ENCODE data around the gene TNS2. TPM values are rescaled to one million over a fixed set of nuclear protein-coding genes. Genes with fewer than 3 reads are reported as not detected.
A peak's percentile ranks its signal among the peaks of the same experiment; 100 is the strongest.

TNS2 gene
- total and polyA plus RNA-seq, 10 of the 15 experiments (the other 5 are each of a cell fraction or from before 2014, with no cell fraction given): 0.03 to 0.72 (median 0.16) TPM; not detected in 4

DNA sequence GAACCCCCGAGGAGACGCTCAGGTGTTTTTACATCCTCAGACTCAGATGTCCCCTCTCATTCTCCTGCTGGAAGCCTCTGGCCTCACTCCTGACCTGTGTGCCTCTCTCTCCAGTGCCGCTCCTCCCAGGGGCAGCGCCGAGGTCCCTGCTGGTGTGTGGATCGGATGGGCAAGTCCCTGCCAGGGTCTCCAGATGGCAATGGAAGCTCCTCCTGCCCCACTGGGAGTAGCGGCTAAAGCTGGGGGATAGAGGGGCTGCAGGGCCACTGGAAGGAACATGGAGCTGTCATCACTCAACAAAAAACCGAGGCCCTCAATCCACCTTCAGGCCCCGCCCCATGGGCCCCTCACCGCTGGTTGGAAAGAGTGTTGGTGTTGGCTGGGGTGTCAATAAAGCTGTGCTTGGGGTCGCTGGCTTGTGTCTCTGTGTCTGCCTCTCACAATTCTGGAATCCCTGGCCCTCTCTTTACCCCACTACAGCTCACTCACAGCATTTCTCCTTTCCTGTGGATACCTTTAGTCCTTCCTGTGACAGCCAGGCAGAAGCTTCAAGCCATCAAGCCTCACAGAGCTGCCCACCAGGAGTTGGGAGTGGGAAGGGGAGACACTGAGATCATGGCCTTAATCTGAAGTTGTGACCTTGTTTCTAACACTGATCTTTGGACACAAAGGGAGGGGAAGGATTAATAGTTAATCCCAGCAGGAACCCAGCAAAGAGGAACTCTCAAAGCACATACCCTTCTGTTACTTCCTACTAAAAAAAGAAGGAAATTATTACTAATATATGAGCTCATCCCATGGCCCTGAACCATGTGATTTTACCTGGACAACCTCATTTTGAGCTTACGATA lies 52.3 kb downstream of the TNS2 start:
- WGBS (ENCODE audit: insufficient coverage, insufficient replicate concordance, low lambda C conversion rate, missing lambda C conversion rate): 59% methylated on average over 11 of the region's 12 CpGs
- Histone ChIP-seq H3K27ac (ENCODE audit: control insufficient read depth, insufficient read depth) (no peak overlapping the region), H3K9ac (ENCODE audit: control insufficient read depth, insufficient read depth, low read length) (no peak overlapping the region), H3K79me2 (ENCODE audit: control insufficient read depth, insufficient read depth, low read length) (no peaks in the 10 kb centered on the region), H3K4me3 (no peak overlapping the region), H3K4me1 (ENCODE audit: control insufficient read depth, insufficient read depth, low read length) (peaks cover 27% of the 10 kb centered on the region), H3K36me3 (ENCODE audit: control insufficient read depth in 2 of 2, insufficient read depth in 2 of 2, low read length in 1 of 2) (no peaks in the 10 kb centered on the region), H3K9me3 (replicated peaks; ENCODE audit: control insufficient read depth, insufficient read depth, low read length) (no peaks in the 10 kb centered on the region), H3K4me2 (ENCODE audit: control insufficient read depth, insufficient read depth) (peak overlapping the region; percentile 47; the same call in 1 of the 2 replicates), H3K27me3 (replicated peaks in 1 of 2; ENCODE audit: control insufficient read depth in 2 of 2, insufficient read depth in 2 of 2, low read length in 1 of 2) (peaks cover 0 to 6% of the 10 kb centered on the region in 2 experiments; a peak in 2 of 4 replicates), H4K20me1 (ENCODE audit: control insufficient read depth, insufficient read depth) (no peaks in the 10 kb centered on the region), H2AFZ (ENCODE audit: control insufficient read depth, low read depth, low read length) (peak overlapping the region; percentile 29)
- RAD21 ChIA-PET (ENCODE audit: unreplicated experiment): interaction anchor here (0.7 to 2.7 kb wide), 9 partner anchors 10 to 193 kb away, joined by 3 to 35 read pairs (median 5); partner anchors contain the start of genes PFDN5 and SPRYD3
- no peak for TF ChIP-seq CHD1 (IDR thresholded peaks at IDR 0.05; ENCODE audit: low read depth, low read length)
- no peak for TF ChIP-seq YY1 (IDR thresholded peaks at IDR 0.05; ENCODE audit: low read depth, low read length)
- TF ChIP-seq RUNX3 (IDR thresholded peaks at IDR 0.05; ENCODE audit: low read length): no peak
- no peak for TF ChIP-seq MEF2B (IDR thresholded peaks at IDR 0.05; ENCODE audit: partially characterized antibody, poor library complexity, severe bottlenecking)
- TF ChIP-seq ZSCAN29 (IDR thresholded peaks at IDR 0.05): no peak
- no peak for TF ChIP-seq RBBP5 (conservative IDR thresholded peaks at IDR 0.05)
- TF ChIP-seq MTA2 (IDR thresholded peaks at IDR 0.05; ENCODE audit: low read depth): no peak
- TF ChIP-seq IRF4 (IDR thresholded peaks at IDR 0.05; ENCODE audit: low read depth, low read length): no peak
- no peak for TF ChIP-seq CBX5 (IDR thresholded peaks at IDR 0.05; ENCODE audit: low read depth)
- TF ChIP-seq, protein P1, sequence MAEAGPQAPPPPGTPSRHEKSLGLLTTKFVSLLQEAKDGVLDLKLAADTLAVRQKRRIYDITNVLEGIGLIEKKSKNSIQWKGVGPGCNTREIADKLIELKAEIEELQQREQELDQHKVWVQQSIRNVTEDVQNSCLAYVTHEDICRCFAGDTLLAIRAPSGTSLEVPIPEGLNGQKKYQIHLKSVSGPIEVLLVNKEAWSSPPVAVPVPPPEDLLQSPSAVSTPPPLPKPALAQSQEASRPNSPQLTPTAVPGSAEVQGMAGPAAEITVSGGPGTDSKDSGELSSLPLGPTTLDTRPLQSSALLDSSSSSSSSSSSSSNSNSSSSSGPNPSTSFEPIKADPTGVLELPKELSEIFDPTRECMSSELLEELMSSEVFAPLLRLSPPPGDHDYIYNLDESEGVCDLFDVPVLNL (IDR thresholded peaks at IDR 0.05; ENCODE audit: low read depth, low read length): no peak
- TF ChIP-seq NR2F1 (conservative IDR thresholded peaks at IDR 0.05): no peak
- no peak for TF ChIP-seq NFYA (IDR thresholded peaks at IDR 0.05; ENCODE audit: borderline replicate concordance, low read depth, low read length)
- TF ChIP-seq SPI1 (IDR thresholded peaks at IDR 0.05; ENCODE audit: borderline replicate concordance, insufficient read depth, low read depth, low read length): no peak
- in situ Hi-C loops (cut with MboI) (no loop called here), intact Hi-C loops (cut with micrococcal nuclease; ENCODE audit: unreplicated experiment) (no loop called here)
- no TSS peak for BruUV-seq (replicated peaks)
- CTCF ChIA-PET: interaction anchor here (0.6 to 11.8 kb wide), 16 partner anchors 8 to 243 kb away, joined by 3 to 355 read pairs (median 6); partner anchors contain the start of genes AAAS and SPRYD3
- ATAC-seq (no peak), FAIRE-seq (no peak), DNase-seq (ENCODE audit: low read depth, low spot score) (no peak)
- SMC1A ChIA-PET (ENCODE audit: uncharacterized antibody, unreplicated experiment): interaction anchor here (0.6 to 7.0 kb wide), 18 partner anchors 9 to 730 kb away, joined by 3 to 126 read pairs (median 3); partner anchors contain the start of genes CSAD, PFDN5, SPRYD3 and ZNF740
- POLR2A ChIA-PET: interaction anchor here (0.5 to 1.8 kb wide), 12 partner anchors 9 to 376 kb away, joined by 3 to 12 read pairs (median 4); partner anchors contain the start of gene SPRYD3

All from GM12878 (cell line).